HEK293 (cell line): ENCODE results near the gene SLC38A7.

Experiments
- CTCF ChIA-PET: fragments of 350-600 bp; formaldehyde crosslinking; extraction: SDS; loops from one replicate; lab custom pipeline; 2021; ENCODE audit warnings: antibody characterized with exemption; lab: Yijun Ruan, JAX
- POLR2A ChIA-PET: fragments of 300-600 bp; formaldehyde crosslinking; extraction: SDS; loops from one replicate; lab custom pipeline; 2020; ENCODE audit warnings: antibody characterized with exemption, inconsistent platforms; lab: Yijun Ruan, JAX
- H3K27ac ChIP-seq: fragments of 200-500 bp; sonication (Bioruptor generic); 2 replicates; pipeline ENCODE4 v1.5.1; 2014; ENCODE audit warnings: low read depth, low read length, control low read depth, inconsistent platforms; ENCODE audit errors: extremely low read depth
- H3K36me3 ChIP-seq, 2 experiments: fragments of 200-500 bp in 1 of 2; sonication (Bioruptor generic) in 1 of 2; 1 replicate in 1 of 2; 2 replicates in 1 of 2; pipeline ENCODE4 v1.5.1; 2014 to 2017; ENCODE audit warnings: inconsistent platforms in 2 of 2, low read length in 2 of 2; ENCODE audit not compliant: control insufficient read depth in 2 of 2, insufficient read depth in 1 of 2
- H3K4me1 ChIP-seq: fragments of 200-500 bp; sonication (Bioruptor generic); 2 replicates; pipeline ENCODE4 v1.5.1; 2014; ENCODE audit warnings: mild to moderate bottlenecking, low read length, inconsistent platforms; ENCODE audit not compliant: control insufficient read depth, insufficient read depth
- H3K4me3 ChIP-seq: 2 replicates; pipeline ENCODE4 v1.5.1; 2011; ENCODE audit warnings: low read depth, mild to moderate bottlenecking, control low read depth, low read length, moderate library complexity
- H3K9me3 ChIP-seq: fragments of 200-500 bp; sonication (Bioruptor generic); 2 replicates; pipeline ENCODE4 v1.5.1; 2014; ENCODE audit warnings: low read depth, low read length, inconsistent platforms; ENCODE audit not compliant: control insufficient read depth, insufficient read depth
- AEBP2 ChIP-seq: fragments of 450-650 bp; formaldehyde crosslinking; IDR thresholded peaks from 2 replicates; pipeline ENCODE4 v1.5.1; 2016; ENCODE audit warnings: missing biosample characterization, missing genetic modification characterization, borderline replicate concordance
- BCL11B ChIP-seq: fragments of 450-650 bp; formaldehyde crosslinking; IDR thresholded peaks from 2 replicates; pipeline ENCODE4 v1.5.1; 2016; ENCODE audit warnings: low read depth, missing biosample characterization, missing genetic modification characterization
- OVOL3 ChIP-seq: fragments of 450-650 bp; formaldehyde crosslinking; IDR thresholded peaks from 2 replicates; pipeline ENCODE4 v1.5.1; 2016; ENCODE audit warnings: missing biosample characterization, missing genetic modification characterization
- REST ChIP-seq: fragments of 450-650 bp; formaldehyde crosslinking; IDR thresholded peaks from 2 replicates; pipeline ENCODE4 v1.5.1; 2016; ENCODE audit warnings: missing biosample characterization, missing genetic modification characterization
- SP3 ChIP-seq: fragments of 450-650 bp; formaldehyde crosslinking; IDR thresholded peaks from 2 replicates; pipeline ENCODE4 v1.5.1; 2016; ENCODE audit warnings: missing biosample characterization, missing genetic modification characterization
- YY2 ChIP-seq: fragments of 450-650 bp; formaldehyde crosslinking; IDR thresholded peaks from 2 replicates; pipeline ENCODE4 v1.5.1; 2016; ENCODE audit warnings: missing biosample characterization, missing genetic modification characterization
- ZBTB49 ChIP-seq: fragments of 450-650 bp; formaldehyde crosslinking; IDR thresholded peaks from 2 replicates; pipeline ENCODE4 v1.5.1; 2016; ENCODE audit warnings: missing biosample characterization, missing genetic modification characterization, low read depth
- ZFHX2 ChIP-seq: fragments of 450-650 bp; formaldehyde crosslinking; conservative IDR thresholded peaks from 2 replicates; pipeline ENCODE4 v1.5.1; 2016; ENCODE audit warnings: missing biosample characterization, missing genetic modification characterization
- ZNF138 ChIP-seq: fragments of 450-650 bp; formaldehyde crosslinking; IDR thresholded peaks from 2 replicates; pipeline ENCODE4 v1.5.1; 2016; ENCODE audit warnings: missing biosample characterization, missing genetic modification characterization, borderline replicate concordance
- ZNF292 ChIP-seq: fragments of 450-650 bp; formaldehyde crosslinking; IDR thresholded peaks from 2 replicates; pipeline ENCODE4 v1.5.1; 2016; ENCODE audit warnings: low read depth, missing biosample characterization, missing genetic modification characterization, borderline replicate concordance
- ZNF311 ChIP-seq: fragments of 450-650 bp; formaldehyde crosslinking; IDR thresholded peaks from 2 replicates; pipeline ENCODE4 v1.5.1; 2017; ENCODE audit warnings: missing biosample characterization, missing genetic modification characterization, borderline replicate concordance
- ZNF335 ChIP-seq: fragments of 450-650 bp; formaldehyde crosslinking; conservative IDR thresholded peaks from 2 replicates; pipeline ENCODE4 v1.5.1; 2016; ENCODE audit warnings: missing biosample characterization, missing genetic modification characterization
- ZNF623 ChIP-seq: fragments of 450-650 bp; formaldehyde crosslinking; IDR thresholded peaks from 2 replicates; pipeline ENCODE4 v1.5.1; 2016; ENCODE audit warnings: missing biosample characterization, missing genetic modification characterization
- ZNF639 ChIP-seq: fragments of 450-650 bp; formaldehyde crosslinking; IDR thresholded peaks from 2 replicates; pipeline ENCODE4 v1.5.1; 2016; ENCODE audit warnings: missing biosample characterization, missing genetic modification characterization
- ZNF701 ChIP-seq: fragments of 450-650 bp; formaldehyde crosslinking; IDR thresholded peaks from 2 replicates; pipeline ENCODE4 v1.5.1; 2016; ENCODE audit warnings: missing biosample characterization, missing genetic modification characterization
- ZSCAN18 ChIP-seq: fragments of 450-650 bp; formaldehyde crosslinking; IDR thresholded peaks from 2 replicates; pipeline ENCODE4 v1.5.1; 2016; ENCODE audit warnings: missing biosample characterization, missing genetic modification characterization

The SLC38A7 gene

GRCh38 chr16:58636466-58636865 is 48.1 kb downstream of the SLC38A7 start:
- POLR2A ChIA-PET: no interaction called here
- Histone ChIP-seq H3K4me3 (no peak overlapping the region), H3K9me3 (no peaks in the 10 kb centered on the region), H3K36me3 (no peaks in the 10 kb centered on the region), H3K27ac (no peak overlapping the region), H3K4me1 (no peaks in the 10 kb centered on the region)
- CTCF ChIA-PET: interaction anchor here (0.7 kb wide), 1 partner anchor 26 kb away, joined by 3 read pairs; no protein-coding TSS in a partner anchor
- TF ChIP-seq ZNF311: no peak
- no peak for TF ChIP-seq ZBTB49 (tag by site-specific recombination)
- no peak for TF ChIP-seq AEBP2 (tag by site-specific recombination)
- TF ChIP-seq REST (tag by site-specific recombination): no peak
- TF ChIP-seq ZNF623 (tag by site-specific recombination): no peak

- CTCF ChIA-PET: interaction anchor here (0.5 to 1.0 kb wide), 3 partner anchors 27 to 124 kb away, joined by 3 read pairs; no protein-coding TSS in a partner anchor
- no peaks in the 10 kb centered on the region for H3K4me1 ChIP-seq
- no peak overlapping the region for H3K27ac ChIP-seq
- no peaks in the 10 kb centered on the region for H3K9me3 ChIP-seq
- H3K36me3 ChIP-seq: no peaks in the 10 kb centered on the region
- TF ChIP-seq BCL11B (tag by site-specific recombination): no peak
- no peak for TF ChIP-seq ZSCAN18
- TF ChIP-seq ZFHX2: no peak
- no peak for TF ChIP-seq ZNF138
- no peak for TF ChIP-seq OVOL3 (tag by site-specific recombination)
- no peak; the same call in 1 of the 2 replicates for TF ChIP-seq ZNF335 (tag by site-specific recombination)
- TF ChIP-seq SP3 (tag by site-specific recombination): no peak
- TF ChIP-seq ZNF292 (tag by site-specific recombination): no peak
- TF ChIP-seq ZNF701 (tag by site-specific recombination): no peak
- no peak for TF ChIP-seq ZNF639
- TF ChIP-seq YY2 (tag by site-specific recombination): no peak
- TF ChIP-seq, all 188 proteins: peak for 0
- no peak overlapping the region for H3K4me3 ChIP-seq
- POLR2A ChIA-PET: no interaction called here
Measured at GRCh38 chr16:58635502-58635901, 49.1 kb downstream of the SLC38A7 start.
